ENCODE data around the gene IQCE.

The IQCE gene, protein sequence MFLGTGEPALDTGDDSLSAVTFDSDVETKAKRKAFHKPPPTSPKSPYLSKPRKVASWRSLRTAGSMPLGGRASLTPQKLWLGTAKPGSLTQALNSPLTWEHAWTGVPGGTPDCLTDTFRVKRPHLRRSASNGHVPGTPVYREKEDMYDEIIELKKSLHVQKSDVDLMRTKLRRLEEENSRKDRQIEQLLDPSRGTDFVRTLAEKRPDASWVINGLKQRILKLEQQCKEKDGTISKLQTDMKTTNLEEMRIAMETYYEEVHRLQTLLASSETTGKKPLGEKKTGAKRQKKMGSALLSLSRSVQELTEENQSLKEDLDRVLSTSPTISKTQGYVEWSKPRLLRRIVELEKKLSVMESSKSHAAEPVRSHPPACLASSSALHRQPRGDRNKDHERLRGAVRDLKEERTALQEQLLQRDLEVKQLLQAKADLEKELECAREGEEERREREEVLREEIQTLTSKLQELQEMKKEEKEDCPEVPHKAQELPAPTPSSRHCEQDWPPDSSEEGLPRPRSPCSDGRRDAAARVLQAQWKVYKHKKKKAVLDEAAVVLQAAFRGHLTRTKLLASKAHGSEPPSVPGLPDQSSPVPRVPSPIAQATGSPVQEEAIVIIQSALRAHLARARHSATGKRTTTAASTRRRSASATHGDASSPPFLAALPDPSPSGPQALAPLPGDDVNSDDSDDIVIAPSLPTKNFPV

GRCh38 chr7:2558629-2559282, at the start of gene IQCE:
IQCE (plus strand) TSS chr7:2558979; CDS start chr7:2559182, 203 bp downstream.
- DNase-seq, result peak; percentile 70

- DNase-seq, result no peak
Observed at GRCh38 chr7:2509298-2509906, 49.4 kb upstream of the IQCE start.

GRCh38 chr7:2510130-2510776, 48.5 kb upstream of the IQCE start:
- no peak for DNase-seq

GRCh38 chr7:2510909-2511768, 47.6 kb upstream of the IQCE start:
- no peak for DNase-seq

- no peak for DNase-seq
Observed at GRCh38 chr7:2511769-2512168, 47.0 kb upstream of the IQCE start.

DNA sequence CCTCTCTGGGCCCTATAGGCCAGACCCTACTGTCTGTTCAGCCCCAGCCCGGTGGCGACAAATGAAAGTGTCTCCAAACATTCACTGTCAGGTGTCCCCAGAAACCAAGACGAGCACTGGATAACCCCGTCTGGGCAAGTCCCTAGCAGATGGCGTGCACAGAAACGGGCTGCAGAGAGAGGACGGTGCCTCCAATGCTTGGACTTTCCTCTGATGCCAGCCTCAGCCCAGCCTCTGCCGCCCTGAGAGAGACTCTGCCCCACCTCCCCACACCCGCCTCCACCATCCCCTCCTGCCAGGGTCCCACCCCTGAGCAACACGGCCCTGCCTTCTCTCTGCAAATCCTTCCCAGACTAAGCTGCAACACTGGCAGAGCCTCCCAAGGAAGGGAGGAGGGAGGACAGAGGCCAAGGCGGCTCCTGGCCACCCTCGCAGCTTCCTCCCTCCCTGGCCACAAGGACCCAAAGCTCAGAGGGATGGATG, 46.6 kb upstream of the IQCE start:
- DNase-seq, result no peak

DNA sequence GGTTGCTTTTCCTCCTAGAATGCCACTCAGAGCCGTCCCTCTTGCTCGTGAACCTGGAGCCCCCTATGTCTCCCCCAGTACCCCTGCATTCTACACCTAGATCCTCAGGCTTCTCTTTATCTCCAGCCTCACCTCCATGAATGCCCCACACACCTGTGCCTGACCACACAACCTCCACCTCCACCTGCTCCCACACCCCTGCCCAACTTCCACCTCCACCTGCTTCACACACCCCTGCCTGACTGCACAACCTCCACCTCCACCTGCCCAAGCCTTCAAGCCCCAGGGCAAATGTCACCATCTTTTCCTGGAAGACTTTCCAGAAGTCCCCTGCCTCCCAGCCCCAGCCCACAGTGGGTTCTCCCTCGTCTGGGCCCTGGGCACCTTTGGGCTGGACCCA, 46.1 kb upstream of the IQCE start:
- no peak for DNase-seq

- DNase-seq, result no peak
Observed at GRCh38 chr7:2513702-2514101, 45.1 kb upstream of the IQCE start.

DNA sequence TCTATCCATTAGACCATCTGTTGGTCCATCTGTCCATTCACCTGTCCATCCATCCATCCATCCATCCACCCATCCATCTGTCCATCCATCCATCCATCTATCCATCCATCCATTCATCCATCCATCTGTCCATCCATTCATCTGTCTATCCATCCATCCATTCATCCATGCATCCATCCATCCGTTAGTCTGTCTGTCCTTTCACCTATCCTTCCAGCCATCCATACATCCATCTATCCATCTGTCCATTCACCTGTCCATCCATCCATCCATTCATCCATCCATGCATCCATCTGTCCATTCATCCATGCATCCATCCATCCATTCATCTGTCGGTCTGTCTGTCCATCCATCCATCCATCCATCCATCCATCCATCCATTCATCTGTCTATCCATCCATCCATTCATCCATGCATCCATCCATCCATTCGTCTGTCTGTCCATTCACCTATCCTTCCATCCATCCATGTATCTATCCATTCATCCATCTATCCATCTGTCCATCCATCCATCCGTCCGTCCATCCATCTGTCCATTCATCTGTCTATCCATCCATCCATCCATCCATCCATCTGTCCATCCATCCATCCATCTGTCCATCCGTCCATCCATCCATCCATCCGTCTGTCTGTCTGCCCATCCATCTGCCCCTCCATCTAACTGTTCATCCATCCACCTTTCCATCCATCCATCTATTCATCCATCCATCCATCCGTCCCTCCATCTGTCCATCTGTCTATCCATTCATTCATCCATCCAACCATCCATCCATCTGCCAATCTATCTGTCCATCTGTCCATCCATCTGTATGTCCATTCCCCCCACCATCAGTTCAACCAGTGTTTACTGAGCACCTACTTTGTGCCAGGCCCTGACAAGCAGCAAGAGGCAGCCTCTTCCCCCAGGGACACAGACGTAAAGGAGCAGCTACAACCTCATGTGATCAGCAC, 44.0 kb upstream of the IQCE start:
- DNase-seq, result no peak

DNA sequence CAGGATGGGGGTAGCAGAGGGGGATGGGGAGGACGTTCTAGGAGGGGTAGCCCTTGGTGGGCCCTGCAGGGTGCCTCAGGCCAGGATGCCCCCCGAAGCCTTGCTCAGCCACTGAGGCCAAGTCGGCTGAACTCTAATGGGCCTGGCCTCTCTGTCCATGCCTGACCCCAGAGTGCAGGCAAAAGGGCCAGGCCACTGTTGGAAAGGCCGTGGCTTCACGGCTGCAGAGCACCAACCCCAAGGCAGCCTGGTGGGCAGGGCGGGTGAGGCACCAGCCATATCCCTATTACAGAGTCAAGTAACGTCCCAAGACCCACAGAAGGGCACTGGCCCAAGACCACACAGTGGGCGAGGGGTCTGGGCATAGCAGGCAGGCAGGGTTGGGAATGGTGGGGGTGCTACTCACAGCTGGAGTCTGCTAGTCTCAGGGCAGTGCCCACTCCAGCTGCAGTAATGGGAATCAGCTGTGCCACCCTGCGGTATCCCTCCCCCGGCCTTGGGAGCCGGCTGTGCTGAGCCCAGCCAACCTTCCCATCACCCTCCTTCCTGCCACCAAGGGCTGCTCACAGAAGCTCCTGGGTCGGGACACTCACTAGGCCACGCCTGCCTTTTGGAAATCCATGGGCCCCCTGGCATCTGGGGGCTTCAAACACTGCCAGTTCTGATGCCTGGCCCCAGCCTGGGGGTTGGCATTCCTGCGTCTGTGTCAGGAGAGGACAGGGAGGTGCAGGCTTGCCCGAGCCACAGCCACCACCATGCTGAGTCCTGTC, 43.2 kb upstream of the IQCE start:
- DNase-seq, result no peak

DNA sequence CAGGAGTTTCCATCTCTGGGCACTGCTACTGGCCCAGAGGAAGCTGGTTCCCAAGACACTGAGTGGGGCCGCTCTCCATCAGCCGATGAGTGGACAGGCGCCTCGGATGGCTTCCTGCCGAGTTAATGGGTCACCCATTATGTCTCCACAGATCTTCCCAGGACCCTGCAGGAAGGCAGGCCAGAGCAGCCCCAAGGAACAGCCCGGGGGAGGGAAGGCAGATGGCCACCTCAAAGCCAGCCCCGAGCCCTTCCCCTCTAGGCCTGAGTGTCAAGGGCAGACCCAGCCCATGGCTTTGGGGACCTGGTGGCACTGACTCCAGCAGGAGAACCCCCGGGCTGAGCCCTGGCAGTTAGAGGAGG, 42.6 kb upstream of the IQCE start:
- no peak for DNase-seq

GRCh38 chr7:2517026-2517425, 41.8 kb upstream of the IQCE start:
- DNase-seq, result no peak

GRCh38 chr7:2517678-2518507, 40.9 kb upstream of the IQCE start:
- no peak for DNase-seq

GRCh38 chr7:2518737-2519118, 40.1 kb upstream of the IQCE start:
- no peak for DNase-seq

DNA sequence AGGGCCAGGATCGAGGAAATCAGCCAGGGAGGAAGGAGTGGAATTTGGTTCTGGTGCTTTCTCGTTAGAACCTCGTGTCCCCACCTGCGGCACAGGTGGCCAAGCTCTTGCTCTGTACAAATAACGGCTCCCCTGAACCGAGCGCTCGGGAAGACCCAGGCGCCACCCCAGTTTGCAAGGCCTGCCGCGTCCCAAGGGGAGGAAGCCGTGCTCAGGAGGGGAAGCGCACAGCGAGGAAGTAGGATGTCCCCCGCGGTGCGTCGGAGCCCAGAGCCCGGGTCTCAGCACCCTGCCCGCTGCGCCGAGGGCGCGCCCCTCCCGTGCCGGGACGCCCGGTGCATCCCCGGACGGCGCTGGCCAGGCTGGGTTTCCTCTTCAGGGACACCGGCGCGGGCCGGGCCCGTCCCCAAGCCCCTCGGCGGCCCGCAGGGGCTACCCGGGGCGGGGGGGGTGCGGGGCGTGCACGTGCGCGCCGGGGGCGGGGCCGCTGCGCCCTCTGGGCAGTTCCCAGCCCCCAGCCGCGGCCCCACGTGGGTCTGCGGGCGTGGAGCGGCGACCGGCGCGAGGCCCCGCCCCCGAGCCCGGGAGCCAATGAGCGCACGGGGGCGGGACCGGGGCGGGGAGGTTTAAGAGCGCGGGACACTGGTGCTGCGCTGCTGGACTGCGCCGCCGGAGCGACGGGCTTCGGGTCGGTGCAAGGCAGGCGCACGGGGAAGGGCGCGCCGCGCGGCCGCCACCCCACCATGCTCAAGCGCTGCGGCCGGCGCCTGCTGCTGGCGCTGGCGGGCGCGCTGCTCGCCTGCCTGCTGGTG, 39.5 kb upstream of the IQCE start, which contains the start of gene LFNG:
Gene LFNG (plus strand): TSS at position 656 of the 812 bp plus-strand sequence. CDS start 88 bp downstream, at position 744.
- DNase-seq, result peak; percentile 75

DNA sequence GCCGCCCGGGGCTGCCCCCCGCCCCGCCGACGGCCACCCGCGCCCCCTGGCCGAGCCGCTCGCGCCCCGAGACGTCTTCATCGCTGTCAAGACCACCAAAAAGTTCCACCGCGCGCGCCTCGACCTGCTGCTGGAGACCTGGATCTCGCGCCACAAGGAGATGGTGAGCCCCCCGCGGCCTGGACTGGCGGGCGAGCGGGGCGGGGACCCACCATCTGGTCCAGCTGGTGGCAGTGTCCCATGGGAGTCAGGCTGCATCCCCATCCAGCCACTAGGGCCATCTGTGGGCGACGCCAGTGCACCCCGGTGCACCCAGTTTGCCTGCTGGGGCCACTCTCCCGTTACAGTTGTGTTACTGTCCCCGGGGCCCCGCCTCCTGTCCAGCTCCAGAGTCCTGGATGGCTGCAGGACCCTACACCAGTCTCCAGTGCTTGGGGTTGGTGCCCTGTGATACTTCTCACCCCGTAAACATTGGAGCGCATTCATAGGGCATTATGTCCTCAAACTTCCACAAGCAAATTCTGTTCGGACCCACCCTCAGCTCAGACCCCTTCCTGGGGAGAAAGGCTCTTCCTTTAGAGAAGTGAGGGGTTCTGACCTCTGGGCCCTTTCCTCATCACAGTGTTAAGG, 38.5 kb upstream of the IQCE start:
- DNase-seq, result no peak

DNA sequence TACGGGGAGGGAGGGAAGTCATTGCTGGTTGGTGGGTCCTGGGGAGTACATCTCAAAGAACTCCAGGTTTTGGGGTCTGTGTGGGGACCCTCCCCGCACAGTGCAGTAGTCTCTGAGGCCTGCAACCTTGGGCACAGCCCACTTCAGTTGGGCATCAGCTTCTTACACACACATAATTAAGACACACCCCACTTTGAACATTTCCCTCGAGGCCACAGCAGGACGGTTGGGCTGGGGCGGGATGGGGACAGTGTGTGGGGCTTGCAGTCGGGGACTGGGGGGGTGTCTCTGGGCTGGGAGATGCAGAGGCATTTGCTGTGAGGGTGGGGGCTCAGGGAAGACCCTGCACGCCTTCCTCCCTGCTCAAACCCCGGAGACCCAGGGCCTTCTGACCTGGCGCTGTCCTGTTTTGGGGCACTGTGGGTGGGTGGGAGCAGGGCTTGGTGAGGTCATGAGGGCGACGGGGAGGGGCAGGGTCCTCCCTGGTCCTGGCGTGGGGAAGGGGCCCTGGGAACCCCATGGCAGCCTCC, 38.0 kb upstream of the IQCE start:
- DNase-seq, result no peak

All from NCI-H526 treated with DMSO at 0.1 percent for 48 hours (cell line).